Measurements from ENCODE around the gene DCHS1.

The DCHS1 gene

DNA sequence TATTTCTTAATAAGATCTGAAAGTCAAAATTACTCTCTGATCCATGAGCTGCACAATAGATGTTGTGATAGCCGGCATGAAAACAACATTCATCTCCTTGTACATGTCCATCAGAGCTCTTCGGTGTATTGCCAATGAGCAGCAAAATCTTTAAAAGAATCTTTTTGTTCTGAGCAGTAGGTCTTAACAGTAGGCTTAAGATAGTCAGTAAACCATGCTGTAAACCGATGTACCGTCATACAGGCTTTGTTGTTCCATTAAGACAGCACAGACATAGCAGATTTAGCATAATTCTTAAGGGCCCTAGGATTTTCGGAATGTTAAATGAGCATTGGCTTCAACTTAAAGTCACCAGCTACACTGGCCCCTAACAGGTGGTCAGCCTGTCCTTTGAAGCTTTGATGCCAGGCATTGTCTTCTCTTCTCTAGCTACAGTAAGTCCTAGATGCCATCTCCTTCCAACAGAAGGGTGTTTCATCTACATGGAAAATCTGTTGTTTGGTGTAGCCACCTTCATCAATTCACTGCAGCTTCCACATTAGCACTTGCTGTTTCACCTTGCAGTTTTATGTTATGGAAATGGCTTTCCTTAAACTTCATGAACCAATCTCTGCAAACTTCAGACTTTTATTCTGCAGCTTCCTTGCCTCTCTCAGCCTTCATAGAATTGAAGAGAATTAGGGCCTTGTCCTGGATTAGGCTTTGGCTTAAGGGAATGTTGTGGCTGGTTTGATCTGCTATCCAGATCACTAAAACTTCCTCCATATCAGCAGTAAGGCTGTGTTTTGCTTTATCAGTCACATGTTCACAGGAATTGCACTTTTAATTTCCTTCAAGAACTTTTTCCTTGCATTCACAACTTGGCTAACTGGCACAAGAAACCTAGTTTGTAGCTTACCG lies 80.5 kb downstream of the DCHS1 start:
- intact Hi-C loops (cut with DNase I; ENCODE audit: low total_unique reads) = no loop called here

GRCh38 chr11:6572215-6572614 lies 83.4 kb downstream of the DCHS1 start:
- H3K9me3 ChIP-seq = no peaks in the 10 kb centered on the region
- H3K36me3 ChIP-seq = no peaks in the 10 kb centered on the region
- no peaks in the 10 kb centered on the region for H3K27me3 ChIP-seq
- TF ChIP-seq CTCF (IDR thresholded peaks at IDR 0.05) = no peak
- no peak overlapping the region for H3K27ac ChIP-seq
- intact Hi-C loops (cut with DNase I; ENCODE audit: low total_unique reads) = no loop called here
- H3K4me3 ChIP-seq = no peak overlapping the region
- peaks cover 0 to 28% (median 20%) of the 10 kb centered on the region in 4 donors for H3K4me1 ChIP-seq
- no peak for DNase-seq

More for the DNA sequence above, 80.5 kb downstream of the DCHS1 start:
- no peak for TF ChIP-seq CTCF (IDR thresholded peaks at IDR 0.05)
- H3K36me3 ChIP-seq = no peaks in the 10 kb centered on the region
- H3K27me3 ChIP-seq = no peaks in the 10 kb centered on the region
- no peak overlapping the region for H3K27ac ChIP-seq
- H3K4me3 ChIP-seq = no peak overlapping the region
- no peak for DNase-seq
- H3K4me1 ChIP-seq = peaks cover 0 to 30% (median 20%) of the 10 kb centered on the region in 4 donors
- no peaks in the 10 kb centered on the region for H3K9me3 ChIP-seq

DNA sequence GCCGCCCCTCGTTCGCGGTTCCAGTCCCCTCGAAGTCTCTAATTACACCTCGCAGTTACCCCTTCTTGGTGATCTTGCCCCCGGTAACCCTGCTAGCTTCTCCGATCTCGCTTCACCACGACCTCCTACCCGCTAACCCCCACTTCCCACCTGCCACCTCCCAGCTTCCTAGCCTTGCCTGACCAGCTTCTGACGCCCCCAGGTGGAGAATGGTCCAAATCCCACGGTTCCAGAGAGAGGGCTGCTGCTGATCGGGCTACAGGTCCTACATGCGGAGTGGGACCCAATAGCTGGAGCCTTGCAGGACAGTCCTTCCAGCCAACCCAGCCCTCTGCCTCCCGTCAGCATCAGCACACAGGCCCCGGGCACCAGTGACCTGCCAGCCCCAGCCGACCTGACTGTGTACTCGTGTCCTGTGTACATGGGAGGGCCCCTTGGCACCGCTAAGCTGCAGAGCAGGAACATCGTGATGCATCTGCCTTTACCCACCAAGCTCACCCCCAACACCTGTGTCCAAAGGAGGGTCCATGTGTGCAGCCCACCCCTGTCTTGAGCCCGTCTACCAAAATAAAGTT lies 84.1 kb downstream of the DCHS1 start:
- no peaks in the 10 kb centered on the region for H3K27me3 ChIP-seq
- H3K4me3 ChIP-seq = peak overlapping the region in 1 of 2 donors; percentile 16
- no peak overlapping the region for H3K27ac ChIP-seq
- no peaks in the 10 kb centered on the region for H3K9me3 ChIP-seq
- intact Hi-C loops (cut with DNase I; ENCODE audit: low total_unique reads) = no loop called here
- DNase-seq = no peak
- no peak for TF ChIP-seq CTCF (IDR thresholded peaks at IDR 0.05)
- no peaks in the 10 kb centered on the region for H3K36me3 ChIP-seq
- H3K4me1 ChIP-seq = peaks cover 0 to 22% (median 14%) of the 10 kb centered on the region in 4 donors

Data from tibial artery (tissue), 4 donors.